Ovary (tissue), 9 donors: ENCODE data around the gene B4GALT5. TPM values are rescaled to one million over a fixed set of nuclear protein-coding genes. Genes with fewer than 3 reads are reported as not detected.

Source experiments
- DNase-seq, 5 donors: peaks; one replicate each; pipeline ENCODE4 v3.0.0-alpha.2; 2019 to 2020
- H3K27ac ChIP-seq, 2 donors: fragments of 200-600 bp; one replicate each; pipeline versions ENCODE4 v1.5.1 to v1.8.0; 2019 to 2022
- H3K27me3 ChIP-seq: fragments of 200-600 bp; one replicate; pipeline ENCODE4 v1.8.0; 2022
- H3K36me3 ChIP-seq: fragments of 200-600 bp; sonication (generic); one replicate; pipeline ENCODE4 v1.5.1; 2019
- H3K4me1 ChIP-seq: one replicate; pipeline ENCODE4 v1.8.1; 2013; ENCODE audit warnings: mild to moderate bottlenecking, moderate library complexity; ENCODE audit not compliant: insufficient read depth
- H3K4me3 ChIP-seq: fragments of 200-600 bp; sonication (generic); one replicate; pipeline ENCODE4 v1.5.1; 2017
- H3K9me3 ChIP-seq, 2 donors: fragments of 200-600 bp in 1 of 2; sonication (generic) in 1 of 2; one replicate each; pipeline versions ENCODE4 v1.5.1 to v1.8.1; 2013 to 2019; ENCODE audit warnings: mild to moderate bottlenecking in 1 of 2, moderate library complexity in 1 of 2
- EP300 ChIP-seq: sonication (generic); formaldehyde crosslinking; IDR thresholded peaks from one replicate; pipeline ENCODE4 v1.6.1; 2017; ENCODE audit warnings: antibody characterized with exemption
- POLR2A ChIP-seq: fragments of 450-650 bp; IDR thresholded peaks from one replicate; pipeline ENCODE4 v1.6.1; 2017; ENCODE audit warnings: antibody characterized with exemption, mild to moderate bottlenecking, moderate library complexity
- WGBS, 3 donors: extraction: QIAGEN DNeasy Blood & Tissue Kit in 1 of 3; methylation state at CpG; one replicate each; pipeline versions ENCODE4 v1.1.5 to v1.1.7; 2013 to 2017; 5-methylcytosine and 5-hydroxymethylcytosine counted together
- intact Hi-C, 4 donors: fragments of 100-400 bp; cut with DNase I; formaldehyde crosslinking; loops; one replicate each; pipeline versions ENCODE4 v1.11.0 to v1.15.1; 2022 to 2023
- polyA plus RNA-seq, 2 donors: library from polyadenylated mRNA; stranded (reverse); fragments of 200-250 nt in 1 of 2; fragments of 350-450 nt in 1 of 2; fragmentation: Illumina TruSeq in 1 of 2; extraction: RNeasy Lipid Tissue Mini Kit (QIAGEN cat#74804) in 1 of 2; gene quantifications; one replicate each; pipeline ENCODE4 v1.2.3, GENCODE V29; 2013 to 2014
- total RNA-seq, 7 donors: library from RNA; depleted of rRNA in 2 of 7; stranded (reverse); fragments of >200 nt in 2 of 7; fragmentation: NEBNext Ultra II Directional in 3 of 7; extraction: Animal tissue kit (Norgen Biotek cat#: 25700) in 3 of 7; gene quantifications; one replicate each; pipeline versions ENCODE4 v1.1.0 to v1.2.4, GENCODE V29; 2016 to 2023
- TF ChIP-seq, protein P1 (sequence below), 3 donors: fragments of 450-650 bp in 2 of 3; fragments of 200-600 bp in 1 of 3; IDR thresholded peaks; one replicate each; pipeline versions ENCODE4 v1.5.1 to v1.8.0; 2016 to 2022; ENCODE audit warnings: antibody characterized with exemption in 3 of 3, mild to moderate bottlenecking in 1 of 3
- donor health status: DM: no; HTN: no; CAD: no; lungs with moderate emphysema.
- donor health status: DM: no; HTN: no; CAD: no.
- donor health status: Bipolar disorder and iron deficiency.
- donor health status: DM: yes; HTN: yes; CAD: no.
- donor health status: DM: no; HTN: no; CAD: no.
- donor health status: DM: yes; HTN: yes; CAD: no.

Gene B4GALT5
- total and polyA plus RNA-seq, 9 donors: 19.0 to 53.6 (median 37.7) TPM

DNA sequence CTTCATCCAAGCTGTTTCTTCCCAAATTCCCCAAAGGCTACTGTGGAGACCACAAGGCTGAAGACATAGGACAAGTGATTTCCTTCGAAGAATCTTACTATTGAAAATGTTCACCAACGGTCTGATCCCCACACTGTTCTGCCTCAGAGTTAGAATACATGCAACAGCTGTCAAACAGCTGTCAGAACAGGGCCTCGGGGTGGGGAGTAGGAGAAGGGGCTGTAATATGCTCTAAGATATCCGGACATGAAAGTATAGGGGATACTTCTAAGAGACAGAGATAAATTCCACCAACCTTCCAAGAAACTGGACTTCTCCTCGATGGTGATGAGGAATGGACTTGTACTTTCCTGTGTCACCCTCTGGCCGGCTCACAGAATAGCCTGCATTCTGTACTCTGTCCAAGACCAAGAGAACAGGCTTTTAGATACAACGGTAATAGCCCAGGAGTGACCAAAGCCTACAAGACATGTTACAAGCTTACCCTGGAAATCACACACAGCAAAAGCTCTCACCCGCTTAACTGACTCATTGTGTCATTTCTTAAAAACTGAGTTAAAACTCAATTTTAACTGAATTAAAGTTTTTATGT, 76.5 kb downstream of the B4GALT5 start:
- Histone ChIP-seq H3K27me3 (no peaks in the 10 kb centered on the region), H3K4me1 (peaks cover 20% of the 10 kb centered on the region), H3K36me3 (no peaks in the 10 kb centered on the region), H3K9me3 (no peaks in the 10 kb centered on the region), H3K27ac (peak overlapping the region in 1 of 2 donors; percentile 77), H3K4me3 (no peak overlapping the region)
- intact Hi-C loops: loop anchor here in 2 of 4 donors (2.0 to 10.0 kb wide), 2 partner anchors 28 to 48 kb away; no protein-coding TSS in a partner anchor
- WGBS, 3 donors: 19 to 26% (median 21%) methylated on average over 8 of the region's 8 CpGs
- TF ChIP-seq EP300: no peak
- TF ChIP-seq, protein P1, sequence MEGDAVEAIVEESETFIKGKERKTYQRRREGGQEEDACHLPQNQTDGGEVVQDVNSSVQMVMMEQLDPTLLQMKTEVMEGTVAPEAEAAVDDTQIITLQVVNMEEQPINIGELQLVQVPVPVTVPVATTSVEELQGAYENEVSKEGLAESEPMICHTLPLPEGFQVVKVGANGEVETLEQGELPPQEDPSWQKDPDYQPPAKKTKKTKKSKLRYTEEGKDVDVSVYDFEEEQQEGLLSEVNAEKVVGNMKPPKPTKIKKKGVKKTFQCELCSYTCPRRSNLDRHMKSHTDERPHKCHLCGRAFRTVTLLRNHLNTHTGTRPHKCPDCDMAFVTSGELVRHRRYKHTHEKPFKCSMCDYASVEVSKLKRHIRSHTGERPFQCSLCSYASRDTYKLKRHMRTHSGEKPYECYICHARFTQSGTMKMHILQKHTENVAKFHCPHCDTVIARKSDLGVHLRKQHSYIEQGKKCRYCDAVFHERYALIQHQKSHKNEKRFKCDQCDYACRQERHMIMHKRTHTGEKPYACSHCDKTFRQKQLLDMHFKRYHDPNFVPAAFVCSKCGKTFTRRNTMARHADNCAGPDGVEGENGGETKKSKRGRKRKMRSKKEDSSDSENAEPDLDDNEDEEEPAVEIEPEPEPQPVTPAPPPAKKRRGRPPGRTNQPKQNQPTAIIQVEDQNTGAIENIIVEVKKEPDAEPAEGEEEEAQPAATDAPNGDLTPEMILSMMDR (IDR thresholded peaks at IDR 0.05): no peak
- DNase-seq: peak in 1 of 5 donors; percentile 39

GRCh38 chr20:49636447-49636846, 77.2 kb downstream of the B4GALT5 start:
- Histone ChIP-seq H3K4me3 (no peak overlapping the region), H3K9me3 (no peaks in the 10 kb centered on the region), H3K36me3 (no peaks in the 10 kb centered on the region), H3K4me1 (peaks cover 27% of the 10 kb centered on the region), H3K27me3 (no peaks in the 10 kb centered on the region), H3K27ac (peak overlapping the region in 1 of 2 donors; percentile 77)
- TF ChIP-seq, protein P1 (IDR thresholded peaks at IDR 0.05): no peak
- TF ChIP-seq POLR2A: no peak
- intact Hi-C loops: loop anchor here in 2 of 4 donors (2.0 to 10.0 kb wide), 2 partner anchors 28 to 48 kb away; no protein-coding TSS in a partner anchor
- WGBS, 3 donors: 37 to 54% (median 41%) methylated on average over 5 of the region's 5 CpGs
- DNase-seq: peak in 4 of 5 donors; percentile 47 to 68 (median 57)

DNA sequence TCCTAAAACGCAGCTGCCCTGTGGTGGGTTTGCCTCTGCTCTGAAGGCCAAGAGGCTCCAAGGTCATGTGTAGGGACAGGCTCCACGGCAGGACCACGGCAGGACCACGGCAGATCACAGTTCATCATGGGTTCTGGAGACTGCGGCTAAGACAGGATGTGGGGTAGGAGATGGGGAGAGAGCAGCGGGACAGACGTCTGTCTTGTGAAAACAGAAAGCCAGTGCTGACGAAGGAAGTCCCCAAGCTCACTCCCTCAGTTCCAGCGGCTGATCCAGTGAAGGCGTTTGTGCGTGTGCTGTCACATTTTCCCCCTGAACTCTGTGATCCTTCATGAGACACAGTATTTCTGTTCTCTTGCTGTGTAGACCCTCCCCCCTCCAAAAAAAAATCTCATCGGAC, 77.8 kb downstream of the B4GALT5 start:
- Histone ChIP-seq H3K9me3 (no peaks in the 10 kb centered on the region), H3K4me1 (peaks cover 30% of the 10 kb centered on the region), H3K27me3 (no peaks in the 10 kb centered on the region), H3K36me3 (no peaks in the 10 kb centered on the region), H3K27ac (peak overlapping the region in 1 of 2 donors; percentile 77), H3K4me3 (no peak overlapping the region)
- DNase-seq: no peak
- intact Hi-C loops: loop anchor here in 2 of 4 donors (2.0 to 10.0 kb wide), 2 partner anchors 29 to 49 kb away; no protein-coding TSS in a partner anchor
- no peak for TF ChIP-seq EP300
- TF ChIP-seq POLR2A: no peak
- TF ChIP-seq, protein P1 (IDR thresholded peaks at IDR 0.05): no peak
- 23 to 44% (median 42%) methylated on average over 12 of the region's 12 CpGs for WGBS, 3 donors

- Histone ChIP-seq H3K4me3 (no peak overlapping the region), H3K27ac (peak overlapping the region in 1 of 2 donors; percentile 77), H3K27me3 (no peaks in the 10 kb centered on the region), H3K9me3 (no peaks in the 10 kb centered on the region), H3K36me3 (no peaks in the 10 kb centered on the region), H3K4me1 (peaks cover 35% of the 10 kb centered on the region)
- intact Hi-C loops: loop anchor here in 1 of 4 donors (10.0 kb wide), 1 partner anchor 50 kb away; no protein-coding TSS in a partner anchor
- DNase-seq: peak; percentile 84 to 89 (median 85)
- WGBS, 3 donors: 4 to 16% (median 7%) methylated on average over 16 of the region's 16 CpGs
- TF ChIP-seq, protein P1 (IDR thresholded peaks at IDR 0.05): no peak
- TF ChIP-seq EP300: no peak
- no peak for TF ChIP-seq POLR2A
These were observed 78.5 kb downstream of the B4GALT5 start for GRCh38 chr20:49635166-49635565.
